D341Med (cell line): ENCODE results near the gene KIRREL2.
A peak's percentile ranks its signal among the peaks of the same experiment; 100 is the strongest.
"Not testable (repeated sequence)": the region's sequence is repeated elsewhere in the genome, so short reads cannot be mapped to it uniquely, and the experiment has no call there.

ENCODE experiments used
- DNase-seq: peaks from one replicate; pipeline ENCODE4 v3.0.0; 2012; ENCODE audit warnings: low spot score

Gene KIRREL2

GRCh38 chr19:35899547-35900214, 43.0 kb downstream of the KIRREL2 start:
- peak; percentile 96 for DNase-seq

DNA sequence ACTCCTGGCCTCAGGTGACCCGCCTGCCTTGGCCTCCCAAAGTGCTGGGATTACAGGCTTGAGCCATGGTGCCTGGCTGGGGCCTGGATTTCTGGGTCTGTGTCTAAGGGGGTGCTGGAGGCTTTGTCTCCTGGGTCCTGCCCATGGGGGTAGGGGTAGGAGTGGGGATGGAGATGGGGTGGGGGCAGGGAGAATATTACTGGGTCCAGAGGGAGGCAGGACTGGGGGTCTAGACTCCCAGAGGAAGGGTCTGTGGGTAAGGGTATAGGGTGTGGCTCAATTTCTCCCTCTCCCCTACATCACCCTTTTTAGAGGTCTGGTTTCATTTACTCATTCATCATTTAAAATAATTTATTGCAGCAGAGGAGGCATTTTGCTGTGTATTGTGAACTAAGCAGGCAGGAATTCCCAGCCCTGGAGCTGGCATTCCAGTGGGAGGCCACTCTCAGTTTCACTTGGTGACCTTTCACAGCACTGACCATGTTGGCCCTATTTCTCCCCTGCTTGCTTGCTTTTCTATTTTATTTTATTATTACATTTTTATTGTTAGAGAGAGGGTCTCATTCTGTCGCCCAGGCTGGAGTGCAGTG, 44.4 kb downstream of the KIRREL2 start:
- no peak for DNase-seq

DNA sequence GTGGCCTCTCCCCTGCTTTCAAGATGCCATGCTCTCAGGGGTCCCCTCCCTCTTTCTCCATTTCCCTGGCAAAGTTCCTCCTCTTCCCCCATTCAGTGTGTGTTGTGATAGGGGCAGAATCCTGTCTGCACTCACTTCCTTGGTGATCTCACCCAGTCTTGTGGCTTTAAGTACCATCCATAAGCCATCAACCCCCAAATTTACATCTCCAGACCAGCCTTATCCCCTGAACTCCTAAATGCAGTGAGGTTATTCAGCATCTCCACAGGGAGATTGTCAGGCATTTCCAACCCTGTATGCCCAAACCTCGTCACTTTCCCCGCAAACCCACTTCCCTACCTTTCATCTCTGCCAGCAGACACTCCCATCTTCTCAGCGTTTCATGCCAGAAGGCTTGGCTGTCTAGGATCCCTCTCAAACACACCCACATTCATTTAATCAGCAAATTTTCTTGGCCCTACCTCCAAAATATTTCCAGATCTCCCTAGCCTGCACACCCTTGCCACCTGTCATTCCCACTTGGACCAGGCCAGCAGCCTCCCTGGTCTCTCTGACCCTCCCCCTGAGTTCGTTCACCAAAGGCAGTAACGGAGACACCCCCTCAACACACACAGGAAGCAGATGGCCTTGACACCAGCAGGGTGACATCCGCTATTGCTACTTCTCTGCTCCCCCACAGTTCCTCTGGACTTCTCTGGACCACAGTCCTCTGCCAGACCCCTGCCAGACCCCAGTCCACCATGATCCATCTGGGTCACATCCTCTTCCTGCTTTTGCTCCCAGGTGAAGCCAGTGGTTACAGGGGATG, 45.3 kb downstream of the KIRREL2 start, which contains the start of gene HCST:
TSS of gene HCST (plus strand) at position 676 of the 808 bp plus-strand sequence. CDS start at position 741, 65 bp downstream.
- no peak for DNase-seq

- no peak for DNase-seq
These were observed 46.3 kb downstream of the KIRREL2 start for GRCh38 chr19:35902870-35903475.

DNA sequence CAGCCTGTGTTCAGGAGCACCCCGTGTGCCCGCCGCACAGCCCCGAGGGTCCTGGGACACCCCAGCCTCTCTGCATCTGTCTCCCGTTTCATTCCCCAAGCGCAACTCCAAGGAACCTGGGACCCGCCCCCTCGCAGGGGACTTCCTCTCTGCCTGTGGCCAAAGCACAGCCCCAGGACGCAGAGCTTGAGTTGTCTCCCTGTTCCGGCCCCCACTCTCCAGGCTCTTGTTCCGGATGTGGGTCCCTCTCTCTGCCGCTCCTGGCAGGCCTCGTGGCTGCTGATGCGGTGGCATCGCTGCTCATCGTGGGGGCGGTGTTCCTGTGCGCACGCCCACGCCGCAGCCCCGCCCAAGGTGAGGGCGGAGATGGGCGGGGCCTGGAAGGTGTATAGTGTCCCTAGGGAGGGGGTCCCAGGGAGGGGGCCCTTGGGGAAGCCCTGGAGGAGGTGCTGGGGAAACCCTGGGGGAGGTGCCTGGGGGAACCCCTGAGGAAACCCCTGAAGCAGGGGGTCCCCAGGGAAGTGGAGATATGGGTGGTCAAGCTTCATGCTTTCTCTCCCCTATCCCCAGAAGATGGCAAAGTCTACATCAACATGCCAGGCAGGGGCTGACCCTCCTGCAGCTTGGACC, 47.0 kb downstream of the KIRREL2 start:
- DNase-seq: no peak

- DNase-seq: no peak
These were observed 47.8 kb downstream of the KIRREL2 start for GRCh38 chr19:35904311-35905068.

DNA sequence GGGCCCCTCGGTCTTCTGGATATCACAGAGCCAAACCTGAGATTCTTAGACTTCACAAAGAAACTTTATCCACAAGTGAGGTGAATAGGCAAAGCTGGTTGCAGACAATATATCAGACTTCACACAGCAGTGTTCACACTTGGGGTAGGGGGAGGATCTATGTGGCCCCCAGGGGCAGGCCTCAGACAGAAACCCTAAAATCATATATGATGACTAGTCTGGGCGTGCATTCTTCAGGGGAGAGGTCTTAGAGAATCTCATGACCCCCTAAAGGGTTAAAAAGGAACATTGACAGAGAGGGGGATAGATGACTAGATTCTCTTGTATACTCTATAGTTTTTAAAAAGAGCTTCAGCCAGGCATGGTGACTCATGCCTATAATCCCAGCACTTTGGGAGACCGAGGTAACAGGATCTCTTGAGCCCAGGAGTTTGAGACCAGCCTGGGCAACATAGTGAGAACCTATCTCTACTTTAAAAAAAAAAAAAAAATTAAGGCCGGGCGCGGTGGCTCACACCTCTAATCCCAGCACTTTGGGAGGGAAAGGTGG, 48.5 kb downstream of the KIRREL2 start:
- no peak for DNase-seq

DNA sequence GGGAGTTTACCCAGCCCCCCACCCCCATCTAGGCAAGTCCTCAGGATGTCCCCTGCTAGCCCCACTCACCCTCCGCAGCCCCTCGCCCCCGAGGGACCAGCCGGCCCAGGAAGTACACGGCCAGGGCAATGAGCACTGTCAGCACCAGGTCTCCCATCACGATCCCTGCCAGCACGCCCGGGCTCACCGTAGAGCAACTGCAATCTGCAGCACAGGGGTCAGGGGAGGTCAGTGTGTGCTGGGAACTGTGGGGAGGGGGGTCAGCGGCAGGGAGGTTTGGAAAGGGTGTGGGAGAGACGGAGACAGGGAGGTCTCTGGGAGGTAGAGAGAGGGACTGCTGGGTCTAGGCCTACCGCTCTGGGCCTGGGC, 50.6 kb downstream of the KIRREL2 start:
- no peak for DNase-seq

- no peak for DNase-seq
These were observed 51.3 kb downstream of the KIRREL2 start, which contains the start of gene TYROBP for GRCh38 chr19:35908010-35908441. TYROBP (minus strand) TSS chr19:35908295; CDS start chr19:35908228, 67 bp downstream.

DNA sequence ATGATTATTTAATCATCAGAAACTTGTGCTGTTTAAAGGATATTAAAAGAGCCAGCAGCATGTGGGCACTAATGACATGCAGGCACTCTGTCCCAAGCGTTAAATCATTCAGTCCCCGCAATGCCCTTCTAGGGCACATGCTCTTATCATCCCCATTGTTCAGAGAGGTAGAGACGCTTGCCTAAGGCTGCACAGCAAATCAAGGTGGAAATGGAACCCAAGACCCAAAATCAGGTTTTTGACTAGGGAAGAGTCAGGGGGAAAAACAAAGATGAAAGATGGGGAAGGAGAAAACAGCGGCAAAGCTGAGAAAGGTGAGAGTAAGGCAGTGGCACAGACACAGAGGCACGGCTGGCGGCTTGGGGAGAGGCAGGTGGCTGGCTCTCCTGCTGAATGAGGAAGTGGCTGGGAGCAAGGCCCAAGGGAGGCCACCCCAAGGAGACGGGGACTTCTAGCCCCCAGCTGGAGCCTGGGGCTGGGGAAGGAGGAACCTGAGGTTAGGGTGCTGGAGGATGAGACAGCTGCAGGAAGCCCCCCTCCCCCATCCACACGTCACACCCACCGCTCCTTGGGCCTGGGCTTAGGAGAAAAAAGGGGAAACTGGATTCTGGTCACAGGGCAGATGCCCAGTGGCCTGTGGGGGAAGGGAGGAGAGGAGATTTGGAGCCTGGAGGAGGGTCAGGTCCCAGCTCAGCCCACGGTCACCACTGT, 52.4 kb downstream of the KIRREL2 start:
- DNase-seq: no peak

DNA sequence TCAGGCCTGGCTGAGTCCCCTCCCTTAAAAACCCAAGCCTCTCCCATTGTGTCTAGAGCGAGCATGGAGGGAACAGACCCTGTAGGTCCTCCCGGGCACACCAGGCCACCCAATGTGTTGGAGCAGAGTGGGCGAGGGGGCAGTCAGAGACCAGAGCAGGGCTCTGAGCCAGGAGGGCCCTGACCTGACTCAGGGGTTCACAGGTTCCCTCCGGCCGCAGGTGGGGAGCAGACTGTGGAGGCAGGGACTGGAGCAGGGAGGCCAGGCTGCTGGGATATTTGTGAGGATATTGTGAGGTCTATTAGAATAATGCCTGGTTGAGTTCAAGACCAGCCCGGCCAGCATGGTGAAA, 52.9 kb downstream of the KIRREL2 start:
- DNase-seq: no peak

DNA sequence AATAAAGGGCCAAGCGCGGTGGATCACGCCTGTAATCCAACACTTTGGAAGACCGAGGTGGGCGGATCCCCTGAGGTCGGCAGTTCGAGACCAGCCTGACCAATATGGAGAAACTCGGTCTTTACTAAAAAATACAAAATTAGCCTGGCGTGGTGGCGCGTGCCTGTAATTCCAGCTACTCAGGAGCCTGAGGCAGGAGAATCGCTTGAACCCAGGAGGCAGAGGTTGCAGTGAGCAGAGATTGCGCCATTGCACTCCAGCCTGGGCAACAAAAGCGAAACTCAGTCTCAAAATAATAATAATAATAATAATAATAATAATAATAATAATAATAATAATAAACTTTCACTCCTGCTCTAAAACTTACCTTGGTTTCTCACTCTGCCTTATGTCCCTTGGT, 53.6 kb downstream of the KIRREL2 start:
- DNase-seq: not testable (repeated sequence)

DNA sequence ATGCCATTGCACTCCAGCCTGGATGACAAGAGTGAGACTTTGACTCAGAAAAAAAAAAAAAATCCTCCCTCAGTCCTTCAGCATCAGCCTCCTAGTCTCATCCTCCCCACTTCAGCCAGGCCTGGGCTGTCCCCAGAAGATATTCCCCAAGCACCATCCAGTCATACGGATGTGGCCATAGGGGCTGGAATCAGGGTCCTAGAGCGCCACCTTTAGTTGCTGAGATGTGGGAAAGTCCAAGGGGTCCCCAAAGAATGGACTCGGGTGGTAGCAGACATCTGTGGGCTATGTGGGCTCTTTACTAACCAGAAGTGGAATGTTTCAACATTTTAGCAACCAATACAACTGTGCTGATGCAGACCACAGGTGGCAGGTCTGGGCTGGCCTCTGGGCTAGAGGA, 54.5 kb downstream of the KIRREL2 start:
- DNase-seq: no peak

DNA sequence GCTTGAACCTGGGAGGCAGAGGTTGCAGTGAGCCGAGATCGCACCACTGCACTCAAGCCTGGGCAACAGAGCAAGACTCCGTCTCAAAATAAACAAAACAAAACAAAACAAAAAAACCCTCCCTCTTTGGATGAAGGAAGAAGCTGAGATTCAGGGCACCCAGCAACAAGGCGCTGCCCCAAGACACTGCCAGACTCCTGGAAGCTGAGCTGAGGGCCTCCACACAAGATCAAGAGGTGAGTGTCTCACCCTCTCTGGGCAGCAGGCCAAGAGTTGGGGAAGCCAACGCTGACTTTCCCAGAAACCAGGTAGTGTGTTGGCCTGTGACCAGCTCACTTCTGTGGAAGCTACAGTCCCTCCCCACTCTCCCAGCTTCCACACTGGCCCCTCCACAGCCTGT, 55.1 kb downstream of the KIRREL2 start:
- no peak for DNase-seq

DNA sequence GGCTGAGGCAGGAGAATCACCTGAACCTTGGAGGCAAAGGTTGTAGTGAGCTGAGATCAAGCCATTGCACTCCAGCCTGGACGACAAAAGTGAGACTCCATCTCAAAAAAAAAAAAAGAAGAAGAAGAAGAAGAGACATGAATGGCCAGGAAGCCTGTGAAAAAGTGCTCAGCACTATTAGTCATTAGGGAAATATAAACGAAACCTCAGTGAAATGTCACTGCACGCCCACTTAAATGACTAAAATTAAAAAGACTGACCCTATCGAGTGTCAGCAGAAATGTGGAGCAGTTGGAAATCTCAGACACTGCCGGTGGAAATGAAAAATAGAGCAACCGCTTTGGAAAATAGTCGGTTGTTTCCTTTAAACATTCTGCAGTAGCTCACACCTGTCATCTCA, 56.9 kb downstream of the KIRREL2 start:
- no peak for DNase-seq

GRCh38 chr19:35915443-35915842, 58.7 kb downstream of the KIRREL2 start:
- no peak for DNase-seq
